Measurements from ENCODE around the gene SLC25A23. TPM values are rescaled to one million over a fixed set of nuclear protein-coding genes. Genes with fewer than 3 reads are reported as not detected.
A peak's percentile ranks its signal among the peaks of the same experiment; 100 is the strongest.
"Not testable (repeated sequence)": the region's sequence is repeated elsewhere in the genome, so short reads cannot be mapped to it uniquely, and the experiment has no call there.

The SLC25A23 gene
- total RNA-seq, 1 donor from 2014 or later: 14.7 TPM

- no peak for DNase-seq (ENCODE audit: low spot score in 2 of 2)
- no peak for FAIRE-seq
These were observed 814 bp downstream of the SLC25A23 start for GRCh38 chr19:6458695-6459261.

GRCh38 chr19:6457958-6458694 is 1.5 kb downstream of the SLC25A23 start:
- FAIRE-seq (no peak), DNase-seq (ENCODE audit: low spot score in 2 of 2) (peak in 1 of 2 donors; percentile 62)

- DNase-seq (ENCODE audit: low spot score in 2 of 2): no peak
- FAIRE-seq: no peak
These were observed 3.7 kb downstream of the SLC25A23 start for GRCh38 chr19:6455924-6456323.

GRCh38 chr19:6453951-6454565 is 5.5 kb downstream of the SLC25A23 start:
- FAIRE-seq: no peak

GRCh38 chr19:6452899-6453298 is 6.7 kb downstream of the SLC25A23 start:
- DNase-seq (ENCODE audit: low spot score in 2 of 2): no peak
- no peak for FAIRE-seq

More at GRCh38 chr19:6453951-6454565, 5.5 kb downstream of the SLC25A23 start:
- no peak for DNase-seq (ENCODE audit: low spot score in 2 of 2)

- DNase-seq (ENCODE audit: low spot score in 2 of 2) (no peak), FAIRE-seq (no peak)
These were observed 7.4 kb downstream of the SLC25A23 start for GRCh38 chr19:6452223-6452614.

GRCh38 chr19:6451583-6452222 is 7.9 kb downstream of the SLC25A23 start:
- FAIRE-seq: no peak
- DNase-seq (ENCODE audit: low spot score in 2 of 2): no peak

- DNase-seq (ENCODE audit: low spot score in 2 of 2) (no peak), FAIRE-seq (no peak)
These were observed 9.4 kb downstream of the SLC25A23 start for GRCh38 chr19:6450166-6450565.

- no peak for FAIRE-seq
- DNase-seq (ENCODE audit: low spot score in 2 of 2): no peak
These were observed 11.5 kb downstream of the SLC25A23 start for GRCh38 chr19:6448045-6448444.

- no peak for DNase-seq (ENCODE audit: low spot score in 2 of 2)
- FAIRE-seq: no peak
These were observed 13.1 kb downstream of the SLC25A23 start for GRCh38 chr19:6446452-6446851.

- FAIRE-seq (no peak), DNase-seq (ENCODE audit: low spot score in 2 of 2) (no peak)
These were observed 15.6 kb downstream of the SLC25A23 start for GRCh38 chr19:6443986-6444385.

GRCh38 chr19:6442087-6442688 is 17.4 kb downstream of the SLC25A23 start:
- DNase-seq (ENCODE audit: low spot score in 2 of 2) (no peak), FAIRE-seq (no peak)

- no peak for FAIRE-seq
- DNase-seq (ENCODE audit: low spot score in 2 of 2): no peak
These were observed 18.7 kb downstream of the SLC25A23 start for GRCh38 chr19:6440905-6441304.

GRCh38 chr19:6439743-6440142 is 19.8 kb downstream of the SLC25A23 start:
- DNase-seq (ENCODE audit: low spot score in 2 of 2) (no peak), FAIRE-seq (no peak)

GRCh38 chr19:6433663-6434062 is 25.9 kb downstream of the SLC25A23 start, which contains the start of gene SLC25A41:
TSS of gene SLC25A41 (minus strand) at chr19:6433763. CDS start at chr19:6433693, 70 bp downstream.
- FAIRE-seq (no peak), DNase-seq (ENCODE audit: low spot score in 2 of 2) (no peak)

- FAIRE-seq (no peak), DNase-seq (ENCODE audit: low spot score in 2 of 2) (no peak)
These were observed 26.4 kb downstream of the SLC25A23 start for GRCh38 chr19:6433165-6433564.

GRCh38 chr19:6431891-6432290 is 27.7 kb downstream of the SLC25A23 start:
- DNase-seq (ENCODE audit: low spot score in 2 of 2) (no peak), FAIRE-seq (no peak)

- DNase-seq (ENCODE audit: low spot score in 2 of 2) (no peak), FAIRE-seq (no peak)
These were observed 30.0 kb downstream of the SLC25A23 start for GRCh38 chr19:6429419-6430221.

GRCh38 chr19:6428692-6429418 is 30.7 kb downstream of the SLC25A23 start:
- not testable (repeated sequence) for DNase-seq (ENCODE audit: low spot score in 2 of 2)
- peak; percentile 26 for FAIRE-seq
